GM12872 (cell line): Measurements from ENCODE around the gene FAM83D.

Source experiments
- CTCF ChIP-seq: IDR thresholded peaks from 3 replicates; pipeline ENCODE4 v1.5.1; 2011; ENCODE audit warnings: low read depth, mild to moderate bottlenecking, low read length, moderate library complexity; ENCODE audit not compliant: insufficient read depth

The FAM83D gene

GRCh38 chr20:38970302-38970701, 44.1 kb downstream of the FAM83D start:
- no peak for TF ChIP-seq CTCF

GRCh38 chr20:38973107-38973506, 46.9 kb downstream of the FAM83D start:
- no peak for TF ChIP-seq CTCF

- TF ChIP-seq CTCF = no peak
Measured at GRCh38 chr20:38973645-38974044, 47.4 kb downstream of the FAM83D start.

- no peak for TF ChIP-seq CTCF
Measured at GRCh38 chr20:38975539-38976120, 49.4 kb downstream of the FAM83D start.

GRCh38 chr20:38979434-38979833, 53.2 kb downstream of the FAM83D start:
- no peak for TF ChIP-seq CTCF

GRCh38 chr20:38979842-38980241, 53.6 kb downstream of the FAM83D start:
- TF ChIP-seq CTCF = no peak

- TF ChIP-seq CTCF = no peak
Measured at GRCh38 chr20:38982291-38982690, 56.1 kb downstream of the FAM83D start.

GRCh38 chr20:38985060-38985459, 58.8 kb downstream of the FAM83D start:
- no peak for TF ChIP-seq CTCF
